ENCODE results near the gene PDC.
"Not testable (repeated sequence)": the region's sequence is repeated elsewhere in the genome, so short reads cannot be mapped to it uniquely, and the experiment has no call there.

The PDC gene

GRCh38 chr1:186476264-186477040, 15.5 kb upstream of the PDC start:
- Histone ChIP-seq H3K4me3 (no peak overlapping the region), H3K9me3 (replicated peaks in 1 of 11) (no peaks in the 10 kb centered on the region), H3K27me3 (no peaks in the 10 kb centered on the region), H3K4me2 (peak overlapping the region in 4 of 11 experiments; percentile 7 to 36 (median 28); a peak in 5 of 22 replicates), H3K36me3 (no peaks in the 10 kb centered on the region), H4K20me1 (no peaks in the 10 kb centered on the region), H3K4me1 (peaks cover 0 to 12% (median 2%) of the 10 kb centered on the region in 10 experiments; a peak in 7 of 20 replicates), H3K9ac (no peak overlapping the region), H3K27ac (no peak overlapping the region)
- no peak for TF ChIP-seq Cebpa-rat (IDR thresholded peaks at IDR 0.05)

- no peak for TF ChIP-seq Cebpa-rat (IDR thresholded peaks at IDR 0.05)
- no peak overlapping the region for H3K4me3 ChIP-seq
- no peaks in the 10 kb centered on the region for H3K27me3 ChIP-seq
- H3K27ac ChIP-seq: no peak overlapping the region
- no peak overlapping the region for H3K4me2 ChIP-seq
- H3K9ac ChIP-seq: no peak overlapping the region
- peaks cover 0 to 12% (median 2%) of the 10 kb centered on the region in 10 experiments; a peak in 7 of 20 replicates for H3K4me1 ChIP-seq
- H3K36me3 ChIP-seq: no peaks in the 10 kb centered on the region
- H3K9me3 ChIP-seq (replicated peaks in 1 of 11): no peaks in the 10 kb centered on the region
- no peaks in the 10 kb centered on the region for H4K20me1 ChIP-seq
Observed at GRCh38 chr1:186474208-186474607, 13.3 kb upstream of the PDC start.

- Histone ChIP-seq H3K9me3 (replicated peaks in 1 of 11) (no peaks in the 10 kb centered on the region), H3K36me3 (no peaks in the 10 kb centered on the region), H3K4me1 (peaks cover 0 to 12% (median 2%) of the 10 kb centered on the region in 10 experiments; a peak in 7 of 20 replicates), H3K4me3 (no peak overlapping the region), H4K20me1 (no peaks in the 10 kb centered on the region), H3K27ac (no peak overlapping the region), H3K4me2 (no peak overlapping the region), H3K27me3 (no peaks in the 10 kb centered on the region), H3K9ac (no peak overlapping the region)
- no peak for TF ChIP-seq Cebpa-rat (IDR thresholded peaks at IDR 0.05)
Observed at GRCh38 chr1:186473047-186473446, 12.1 kb upstream of the PDC start.

DNA sequence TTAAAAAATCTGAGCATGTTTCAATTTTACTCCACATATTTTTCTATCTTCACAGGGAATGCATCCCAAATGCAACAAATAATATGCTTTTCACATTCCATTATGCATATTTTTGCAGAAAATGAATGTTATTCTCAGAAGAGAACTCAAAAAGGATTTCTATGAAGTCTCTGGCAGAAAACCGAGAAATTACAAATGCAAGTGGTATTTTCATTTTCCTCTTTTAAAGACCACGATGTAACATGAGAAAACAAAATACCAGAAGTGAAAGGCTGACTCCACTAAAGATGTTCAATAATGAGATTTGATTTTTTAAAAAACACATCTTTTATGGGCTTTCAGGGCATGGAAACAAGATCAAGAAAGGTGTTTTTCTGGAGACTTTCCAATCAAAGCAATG, 5.0 kb upstream of the PDC start:
- H3K36me3 ChIP-seq: no peaks in the 10 kb centered on the region
- no peaks in the 10 kb centered on the region for H3K9me3 ChIP-seq (replicated peaks in 1 of 11)
- TF ChIP-seq Cebpa-rat (IDR thresholded peaks at IDR 0.05): no peak
- H3K4me2 ChIP-seq: no peak overlapping the region
- no peaks in the 10 kb centered on the region for H3K4me1 ChIP-seq
- no peak overlapping the region for H3K27ac ChIP-seq
- no peak overlapping the region for H3K9ac ChIP-seq
- no peak overlapping the region for H3K4me3 ChIP-seq
- H3K27me3 ChIP-seq: no peaks in the 10 kb centered on the region
- H4K20me1 ChIP-seq: no peaks in the 10 kb centered on the region

- not testable (repeated sequence) for H3K4me1 ChIP-seq; H3K27ac ChIP-seq; H3K4me2 ChIP-seq; H3K9ac ChIP-seq; H3K27me3 ChIP-seq; H3K9me3 ChIP-seq (replicated peaks in 1 of 11); H4K20me1 ChIP-seq; H3K36me3 ChIP-seq; H3K4me3 ChIP-seq
Observed at GRCh38 chr1:186465491-186465890, 4.6 kb upstream of the PDC start.

DNA sequence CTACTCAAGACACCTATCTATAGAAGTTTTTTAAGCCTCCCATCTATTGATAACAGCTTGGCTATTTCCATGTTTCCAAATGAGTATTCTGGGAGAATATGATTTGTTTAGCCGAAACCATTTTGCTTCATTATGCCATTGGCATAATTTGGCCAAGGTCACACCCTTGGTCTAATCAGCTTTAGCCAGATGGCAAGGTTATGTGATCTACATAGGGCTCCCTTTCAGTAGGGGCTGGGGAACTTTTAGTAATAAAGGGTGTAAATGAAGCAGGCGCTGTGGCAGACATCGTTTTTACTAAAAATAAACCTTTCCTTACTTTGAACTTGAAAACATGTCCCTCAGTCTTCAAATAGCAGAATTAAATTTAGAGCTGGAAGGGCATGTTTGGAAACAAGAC, 3.0 kb upstream of the PDC start:
- H3K4me3 ChIP-seq: no peak overlapping the region
- no peaks in the 10 kb centered on the region for H4K20me1 ChIP-seq
- H3K27me3 ChIP-seq: no peaks in the 10 kb centered on the region
- no peaks in the 10 kb centered on the region for H3K9me3 ChIP-seq (replicated peaks in 1 of 11)
- no peaks in the 10 kb centered on the region for H3K4me1 ChIP-seq
- no peak overlapping the region for H3K27ac ChIP-seq
- H3K4me2 ChIP-seq: no peak overlapping the region
- H3K9ac ChIP-seq: no peak overlapping the region
- TF ChIP-seq Cebpa-rat (IDR thresholded peaks at IDR 0.05): no peak
- no peaks in the 10 kb centered on the region for H3K36me3 ChIP-seq

DNA sequence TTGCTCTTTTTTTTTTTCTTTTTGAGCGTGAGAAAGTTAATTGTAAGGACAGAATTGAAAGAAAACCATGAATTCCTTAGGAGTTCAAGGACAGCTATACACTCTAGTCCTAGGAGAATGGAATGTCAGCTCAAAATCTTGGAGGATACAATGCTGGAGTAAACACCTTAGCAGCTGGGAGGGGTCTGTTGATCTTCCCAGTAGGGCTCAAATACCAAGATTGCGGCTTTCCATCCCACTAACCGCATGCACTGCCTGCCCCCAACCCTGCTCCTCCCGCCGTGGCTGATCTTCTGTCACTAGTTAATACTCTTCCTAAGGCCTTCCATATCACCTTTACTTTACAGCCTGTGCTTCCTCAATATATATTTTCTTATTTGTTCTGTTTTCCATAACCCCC, 2.6 kb upstream of the PDC start:
- no peak for TF ChIP-seq Cebpa-rat (IDR thresholded peaks at IDR 0.05)
- H3K9ac ChIP-seq: no peak overlapping the region
- H4K20me1 ChIP-seq: no peaks in the 10 kb centered on the region
- no peaks in the 10 kb centered on the region for H3K4me1 ChIP-seq
- H3K4me2 ChIP-seq: no peak overlapping the region
- no peak overlapping the region for H3K27ac ChIP-seq
- H3K27me3 ChIP-seq: no peaks in the 10 kb centered on the region
- no peaks in the 10 kb centered on the region for H3K9me3 ChIP-seq (replicated peaks in 1 of 11)
- H3K4me3 ChIP-seq: no peak overlapping the region
- no peaks in the 10 kb centered on the region for H3K36me3 ChIP-seq

- not testable (repeated sequence) for H3K36me3 ChIP-seq; H3K4me1 ChIP-seq; H3K4me3 ChIP-seq; H3K9ac ChIP-seq; H3K27ac ChIP-seq; H3K9me3 ChIP-seq (replicated peaks in 1 of 11); H3K4me2 ChIP-seq; H3K27me3 ChIP-seq; H4K20me1 ChIP-seq
Observed at GRCh38 chr1:186459161-186459560, 1.8 kb downstream of the PDC start.

GRCh38 chr1:186456729-186457255, 4.1 kb downstream of the PDC start:
- no peaks in the 10 kb centered on the region for H3K27me3 ChIP-seq
- no peaks in the 10 kb centered on the region for H3K9me3 ChIP-seq (replicated peaks in 1 of 11)
- no peaks in the 10 kb centered on the region; a peak in 1 of 22 replicates for H3K36me3 ChIP-seq
- H4K20me1 ChIP-seq: no peaks in the 10 kb centered on the region
- H3K9ac ChIP-seq: no peak overlapping the region
- no peak for TF ChIP-seq Cebpa-rat (IDR thresholded peaks at IDR 0.05)
- H3K4me2 ChIP-seq: no peak overlapping the region
- H3K4me3 ChIP-seq: no peak overlapping the region
- H3K27ac ChIP-seq: no peak overlapping the region
- H3K4me1 ChIP-seq: no peaks in the 10 kb centered on the region

- Histone ChIP-seq H3K27me3 (no peaks in the 10 kb centered on the region), H3K4me2 (no peak overlapping the region), H3K4me1 (no peaks in the 10 kb centered on the region), H3K27ac (no peak overlapping the region), H3K4me3 (no peak overlapping the region), H4K20me1 (no peaks in the 10 kb centered on the region), H3K9me3 (replicated peaks in 1 of 11) (no peaks in the 10 kb centered on the region), H3K36me3 (no peaks in the 10 kb centered on the region; a peak in 1 of 22 replicates), H3K9ac (no peak overlapping the region)
- no peak for TF ChIP-seq Cebpa-rat (IDR thresholded peaks at IDR 0.05)
Observed at GRCh38 chr1:186454981-186455380, 5.9 kb downstream of the PDC start.

Measured in BLaER1 treated with 17β-estradiol and CSF1 and Interleukin-3, amounts not matched to agents 10 nM and 100 nM (cell line).